NCI-H2171 treated with DMSO at 0.1 percent for 48 hours (cell line): ENCODE results near the gene NR6A1.

Experiments used
- DNase-seq: peaks from one replicate; lab custom pipeline; 2025; lab: John Stamatoyannopoulos, UW

NR6A1 gene

DNA sequence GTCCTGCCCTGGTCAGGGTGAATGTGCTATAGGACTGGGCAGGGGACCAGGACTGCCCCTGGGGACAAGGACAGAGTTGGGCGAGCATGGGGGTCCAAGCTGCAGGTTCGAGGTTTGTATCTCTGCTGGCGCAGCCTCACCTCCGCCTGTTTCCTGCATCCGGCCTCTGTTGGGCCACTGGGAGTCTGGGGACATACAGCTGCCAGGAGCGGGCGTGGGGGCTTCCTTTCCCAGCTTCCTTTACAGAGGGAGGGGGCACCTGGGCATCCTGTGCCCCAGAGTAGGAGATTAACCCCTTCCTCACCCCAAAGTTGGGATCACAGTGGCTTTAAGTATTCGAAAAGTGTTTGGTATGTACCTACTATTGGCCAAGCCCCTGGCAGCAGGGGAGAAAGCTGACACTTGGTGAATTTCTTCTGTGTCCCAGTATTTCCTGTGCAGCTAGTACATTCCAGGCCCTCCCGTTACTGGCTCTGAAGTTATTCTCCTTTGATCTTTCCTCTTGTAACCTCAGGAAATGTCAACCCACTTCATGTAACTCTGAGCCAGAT, 24.8 kb upstream of the NR6A1 start:
- no peak for DNase-seq

DNA sequence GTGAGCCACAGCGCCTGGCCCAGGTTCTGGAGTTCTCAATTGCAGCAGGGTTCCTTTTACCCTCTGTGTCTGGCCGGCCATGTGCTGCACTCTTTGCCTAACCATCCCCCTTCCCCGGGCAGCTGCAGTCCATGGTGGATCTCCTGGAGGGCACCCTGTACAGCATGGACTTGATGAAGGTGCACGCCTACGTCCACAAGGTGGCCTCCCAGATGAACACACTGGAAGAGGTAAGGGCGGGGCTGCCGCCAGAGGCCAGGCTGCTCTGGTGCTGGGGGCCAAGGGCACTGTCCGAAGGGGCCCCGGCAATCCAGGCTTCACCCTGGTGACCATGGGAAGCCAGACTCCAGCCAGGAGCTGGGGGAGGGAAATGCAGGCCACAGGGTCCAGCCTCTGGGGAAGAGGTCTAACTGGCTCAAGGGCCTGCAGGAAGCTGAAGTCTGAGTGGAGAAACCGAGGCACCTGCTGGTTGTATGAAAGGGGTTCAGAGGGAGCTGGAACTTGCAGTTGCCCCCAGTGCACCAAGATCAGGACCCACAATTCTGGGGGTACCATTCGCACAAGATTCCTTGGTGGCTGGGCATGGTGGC, 23.9 kb upstream of the NR6A1 start:
- DNase-seq = no peak

DNA sequence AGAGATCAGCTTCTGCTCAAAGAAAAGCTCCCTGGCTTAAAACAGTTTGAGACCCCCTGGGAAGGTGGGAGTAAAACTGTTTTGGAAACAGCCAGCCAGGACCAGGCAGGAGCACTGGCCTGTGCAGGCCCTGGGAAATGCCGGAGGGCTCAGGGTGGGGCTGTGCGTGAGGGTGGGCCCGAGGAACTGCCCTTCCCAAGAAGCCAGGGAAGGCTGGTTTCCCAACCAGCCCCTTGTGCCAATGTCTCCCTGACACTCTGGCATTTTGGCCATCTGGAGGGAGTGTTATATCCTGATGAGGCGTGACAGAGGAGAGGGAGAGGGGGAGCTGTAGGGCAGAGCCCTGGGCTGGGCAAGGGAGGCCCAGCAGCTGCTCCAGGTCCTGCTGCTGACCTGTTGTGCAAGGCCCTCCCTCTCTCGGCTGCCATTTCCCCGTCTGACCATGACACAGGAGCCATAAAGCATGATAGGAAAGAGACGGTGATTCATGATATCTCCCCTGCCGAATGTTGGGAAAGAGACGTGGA, 22.0 kb upstream of the NR6A1 start:
- no peak for DNase-seq

DNA sequence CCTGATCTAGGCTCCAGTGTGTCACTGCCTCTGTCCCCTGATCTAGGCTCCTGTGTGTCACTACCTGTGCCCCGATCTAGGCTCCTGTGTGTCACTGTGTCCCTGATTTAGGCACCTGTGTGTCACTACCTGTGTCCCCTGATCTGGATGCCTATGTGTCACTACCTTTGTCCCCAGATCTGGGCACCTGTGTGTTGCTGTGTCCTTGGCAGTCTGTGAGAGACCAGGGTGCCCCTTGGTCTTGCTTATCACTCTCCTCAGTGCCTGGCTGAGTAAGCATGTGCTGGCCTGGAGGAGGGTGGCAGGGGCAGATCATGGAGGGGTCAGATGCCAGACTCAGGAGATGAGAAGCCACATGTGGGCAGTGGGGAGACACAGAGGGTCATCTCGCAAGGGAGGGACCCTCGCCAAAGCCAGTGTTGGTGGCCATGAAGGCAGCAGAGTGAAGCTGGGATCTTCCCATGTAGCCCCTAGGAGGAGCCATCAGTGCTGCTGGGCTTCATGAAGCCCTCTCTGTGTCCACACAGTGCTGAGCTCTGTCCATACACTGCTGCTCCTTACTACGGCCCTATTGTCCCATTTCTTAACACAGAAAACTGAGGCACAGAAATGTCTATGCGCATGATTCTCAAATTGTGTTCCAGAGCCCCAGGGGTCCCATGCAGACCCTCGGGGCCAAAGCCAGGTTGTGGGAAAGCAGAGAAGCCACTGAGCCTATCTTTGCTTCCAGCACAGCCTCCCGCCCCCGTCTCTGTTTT, 21.3 kb upstream of the NR6A1 start:
- DNase-seq = no peak

DNA sequence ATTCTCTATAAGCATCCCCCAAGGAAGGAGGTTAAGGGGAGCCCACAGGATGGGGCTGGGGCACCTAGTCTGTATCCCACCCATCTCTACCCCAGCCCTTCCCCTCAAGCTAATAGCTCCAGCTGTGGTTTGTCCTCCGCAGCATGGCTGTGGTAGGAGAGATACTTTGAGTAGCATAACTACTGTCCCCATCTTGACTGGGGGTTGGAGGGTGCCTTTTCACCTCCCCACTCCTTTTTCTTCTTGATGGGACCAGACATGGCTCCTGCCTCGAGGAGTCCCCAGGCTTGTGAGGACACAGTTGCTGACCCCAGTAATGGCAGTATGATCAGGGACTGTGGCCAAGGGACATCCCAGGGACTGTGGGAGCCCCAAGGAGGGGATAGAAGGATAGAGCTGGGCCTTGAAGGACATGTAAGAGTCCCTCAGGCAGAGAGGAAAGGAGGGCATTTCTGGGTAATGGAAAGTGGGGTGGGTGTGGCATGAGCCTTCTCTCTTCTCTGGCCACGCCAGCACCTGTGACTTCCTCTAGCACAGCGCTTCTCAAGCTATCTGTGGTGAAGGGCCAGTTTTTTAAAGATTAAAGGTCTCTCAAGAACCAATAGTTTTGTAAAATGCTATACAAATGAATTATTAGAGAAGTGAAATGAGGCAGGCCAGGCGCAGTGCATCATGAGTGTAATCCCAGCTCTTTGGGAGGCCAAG, 19.8 kb upstream of the NR6A1 start:
- no peak for DNase-seq

DNA sequence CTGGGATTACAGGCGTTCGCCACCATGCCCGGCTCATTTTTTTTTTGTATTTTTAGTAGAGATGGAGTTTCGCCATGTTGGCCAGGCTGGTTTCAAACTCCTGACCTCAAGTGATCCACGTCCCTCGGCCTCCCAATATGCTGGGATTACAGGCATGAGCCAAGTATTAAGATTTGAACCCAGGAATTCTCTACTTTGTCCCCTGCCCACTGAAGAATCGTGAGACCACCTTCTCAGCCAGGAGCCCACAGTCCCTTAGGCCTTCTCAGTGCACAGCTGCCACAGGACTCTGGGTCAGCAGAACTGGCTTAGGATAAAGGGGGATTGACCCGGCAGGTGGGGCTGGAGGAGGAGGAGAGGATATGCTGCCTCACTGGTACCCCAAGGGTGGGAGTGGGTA, 19.2 kb upstream of the NR6A1 start:
- DNase-seq = no peak

DNA sequence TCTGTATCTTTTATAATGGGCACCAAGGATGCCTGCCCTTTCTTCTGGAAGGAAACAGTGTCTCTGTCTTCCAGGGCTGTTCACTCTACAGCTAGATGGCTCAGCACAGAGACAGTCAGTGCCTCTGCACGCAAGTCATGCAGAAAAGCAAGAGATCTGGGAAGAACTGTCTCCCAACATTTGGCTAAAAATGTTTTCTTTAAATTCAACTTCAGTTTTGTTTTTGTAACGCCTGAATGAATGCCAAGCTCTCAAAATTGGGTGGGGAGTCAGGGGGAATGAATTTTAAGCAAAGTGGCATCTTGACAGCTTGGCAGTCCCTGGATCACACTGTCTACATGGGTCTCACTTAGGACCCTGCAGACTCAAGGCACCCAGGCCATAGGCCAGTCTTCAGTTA, 18.4 kb upstream of the NR6A1 start:
- no peak for DNase-seq

DNA sequence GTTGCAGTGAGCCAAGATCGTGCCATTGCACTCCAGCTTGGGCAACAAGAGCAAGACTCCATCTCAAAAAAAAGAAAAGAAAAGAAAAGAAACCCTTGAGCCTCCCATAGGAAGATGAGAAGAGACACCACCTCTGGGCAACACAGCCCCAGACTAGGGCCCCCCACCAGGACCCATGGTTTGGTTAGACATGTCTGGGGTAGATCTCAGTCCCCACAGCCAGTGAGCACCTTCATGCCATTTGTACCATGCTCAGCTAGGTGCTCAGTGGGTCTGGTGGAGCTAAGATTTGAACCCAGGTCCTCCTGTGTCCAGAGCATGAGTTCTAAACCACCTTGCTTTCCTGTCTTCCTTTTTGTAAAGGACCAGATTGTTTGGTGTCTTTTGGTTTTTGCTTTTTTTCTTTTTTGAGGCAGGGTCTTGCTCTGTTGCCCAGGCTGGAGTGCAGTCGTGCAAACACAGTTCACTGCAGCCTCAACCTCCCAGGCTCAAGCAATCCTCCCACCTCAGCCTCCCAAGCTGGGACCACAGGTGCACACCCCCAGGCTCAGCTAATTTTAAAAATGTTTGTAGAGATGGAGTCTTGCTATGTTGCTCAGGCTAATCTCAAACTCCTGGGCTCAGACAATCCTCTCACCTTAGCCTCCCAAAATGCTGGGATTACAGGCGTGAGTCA, 17.6 kb upstream of the NR6A1 start:
- no peak for DNase-seq

DNA sequence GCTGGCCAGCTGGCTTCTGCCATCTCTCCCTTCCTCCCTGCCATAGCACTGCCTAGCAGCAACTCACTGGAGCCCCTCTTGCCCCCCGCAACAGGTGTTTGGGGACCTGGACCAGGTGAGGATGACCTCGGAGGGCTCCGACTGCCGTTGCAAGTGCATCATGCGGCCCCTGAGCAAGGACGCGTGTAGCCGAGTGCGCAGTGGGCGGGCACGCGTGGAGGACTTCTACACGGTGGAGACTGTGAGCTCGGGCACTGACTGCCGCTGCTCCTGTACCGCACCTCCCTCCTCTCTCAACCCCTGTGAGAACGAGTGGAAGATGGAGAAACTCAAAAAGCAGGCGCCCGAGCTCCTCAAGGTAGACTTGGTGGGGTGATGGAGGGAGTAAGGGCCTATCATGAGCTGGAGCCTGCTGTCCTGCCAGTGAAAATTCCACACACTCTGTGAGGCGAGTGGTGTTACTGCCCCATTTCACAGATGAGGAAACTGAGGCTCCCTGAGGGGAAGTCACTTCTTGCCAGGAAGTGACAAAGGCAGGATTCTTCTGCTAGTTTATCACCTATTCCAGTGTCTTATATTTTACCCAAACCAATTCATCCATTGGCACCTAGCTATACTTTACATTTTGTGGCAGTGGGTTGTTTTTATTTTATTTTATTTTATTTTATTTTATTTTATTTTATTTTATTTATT, 15.9 kb upstream of the NR6A1 start:
- no peak for DNase-seq

DNA sequence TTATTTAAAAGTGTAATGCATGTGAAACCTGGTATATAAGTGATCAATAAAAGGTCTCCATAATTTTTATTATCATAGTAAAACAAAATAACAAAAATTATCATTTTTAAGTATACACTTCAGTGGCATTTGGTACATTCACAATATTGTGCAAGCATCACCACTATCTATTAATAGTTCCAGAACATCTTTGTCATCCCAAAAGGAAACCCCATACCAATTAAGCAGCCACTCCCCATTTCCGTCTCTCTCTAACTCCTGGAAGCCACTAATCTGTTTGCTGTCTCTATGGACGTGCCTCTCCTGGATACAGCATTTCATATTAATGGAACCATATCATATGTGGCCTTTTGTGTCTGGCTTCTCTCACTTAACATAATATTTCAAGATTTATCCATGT, 13.4 kb upstream of the NR6A1 start:
- DNase-seq = no peak

DNA sequence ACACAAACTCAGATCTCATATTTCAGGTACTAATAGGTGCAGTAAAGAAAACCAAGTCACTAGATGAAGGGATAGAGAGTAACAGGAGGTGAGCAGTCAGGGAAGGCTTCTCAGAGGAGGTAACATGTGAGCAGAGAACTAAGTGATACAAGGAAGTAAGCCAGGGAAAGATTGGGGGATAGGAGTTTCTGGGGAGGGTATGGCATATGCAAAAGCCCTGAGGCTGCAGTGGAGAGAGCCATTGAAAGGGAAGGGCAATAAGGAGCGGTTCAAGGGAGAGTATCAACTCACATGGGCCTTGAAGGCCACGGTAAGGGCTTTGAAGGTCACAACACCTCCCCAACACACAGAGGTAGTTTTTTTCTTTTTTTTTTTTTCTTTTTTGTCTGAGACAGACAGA, 12.7 kb upstream of the NR6A1 start:
- no peak for DNase-seq

DNA sequence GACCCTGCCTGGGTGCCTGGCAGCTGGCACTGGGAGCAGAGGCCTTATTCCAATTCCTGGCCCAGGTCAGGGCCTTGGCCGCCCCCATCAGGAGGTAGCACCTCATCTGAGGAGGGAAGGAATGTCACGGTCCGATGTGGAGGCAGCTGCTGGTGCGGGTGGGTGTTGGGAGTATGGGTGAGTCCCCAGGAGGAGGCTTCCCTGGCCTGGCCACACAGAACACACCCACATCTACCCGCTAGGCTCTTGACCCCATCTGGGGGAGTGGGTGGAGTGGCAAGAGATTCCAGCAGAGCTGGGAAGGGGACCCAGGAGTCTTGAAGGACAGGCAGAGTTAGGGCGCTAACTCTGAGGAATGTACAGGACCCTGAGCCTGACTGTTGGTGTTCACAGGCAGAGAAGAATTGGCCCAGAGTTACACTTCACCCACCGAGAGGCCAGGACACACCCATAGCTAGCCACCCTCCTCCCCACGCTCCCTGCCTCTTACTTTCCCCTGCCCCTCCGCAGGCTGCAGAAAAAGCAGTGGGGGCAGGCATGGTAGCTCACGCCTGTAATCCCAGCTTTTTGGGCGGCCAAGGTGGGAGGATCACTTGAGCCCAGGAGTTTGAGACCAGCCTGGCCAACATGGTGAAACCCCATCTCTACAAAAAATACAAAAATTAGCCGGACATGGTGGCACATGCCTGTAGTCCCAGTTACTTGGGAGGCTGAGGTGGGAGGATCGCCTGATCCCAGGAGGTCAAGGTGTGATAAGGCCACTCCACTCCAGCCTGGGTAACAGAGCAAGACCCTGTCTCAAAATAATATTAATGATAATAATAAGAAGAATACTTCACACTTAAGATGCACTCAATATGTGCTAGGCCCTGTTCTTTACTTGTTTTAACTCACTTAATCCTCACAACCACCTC, 11.8 kb upstream of the NR6A1 start:
- DNase-seq = no peak

DNA sequence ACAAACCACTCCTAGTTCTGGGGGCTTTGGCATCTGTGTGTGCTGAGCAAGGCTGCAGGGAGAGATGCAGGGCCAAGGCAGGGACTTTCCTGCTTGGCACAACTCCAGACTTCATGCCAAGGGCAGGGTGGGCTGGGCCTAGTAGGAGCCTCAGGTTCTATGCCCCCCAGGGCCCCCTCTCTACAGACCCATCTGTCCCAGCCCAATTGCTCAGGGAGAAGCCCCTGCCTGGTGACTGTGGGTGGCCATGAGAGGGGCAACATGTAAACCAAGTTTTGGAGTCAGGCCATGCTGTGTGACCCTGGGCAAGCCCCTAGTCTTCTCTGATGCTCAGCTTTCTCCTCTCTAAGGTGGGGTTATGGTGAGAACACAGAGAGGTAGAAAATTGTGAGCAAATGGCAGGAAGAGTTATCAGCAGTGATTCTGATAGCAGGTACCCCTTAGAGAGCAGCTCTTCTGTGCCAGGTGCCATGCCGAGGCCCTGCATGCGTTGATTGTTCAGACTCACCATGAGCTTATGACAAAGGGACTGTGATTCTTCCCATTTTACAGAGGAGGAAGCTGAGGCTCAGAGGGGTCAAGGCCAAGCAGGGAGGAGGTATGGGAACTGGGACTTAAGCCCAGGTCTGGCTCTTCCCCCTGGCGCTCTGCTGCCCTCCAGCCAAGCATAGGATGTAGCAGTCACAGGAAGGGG, 11.0 kb upstream of the NR6A1 start:
- DNase-seq = no peak

DNA sequence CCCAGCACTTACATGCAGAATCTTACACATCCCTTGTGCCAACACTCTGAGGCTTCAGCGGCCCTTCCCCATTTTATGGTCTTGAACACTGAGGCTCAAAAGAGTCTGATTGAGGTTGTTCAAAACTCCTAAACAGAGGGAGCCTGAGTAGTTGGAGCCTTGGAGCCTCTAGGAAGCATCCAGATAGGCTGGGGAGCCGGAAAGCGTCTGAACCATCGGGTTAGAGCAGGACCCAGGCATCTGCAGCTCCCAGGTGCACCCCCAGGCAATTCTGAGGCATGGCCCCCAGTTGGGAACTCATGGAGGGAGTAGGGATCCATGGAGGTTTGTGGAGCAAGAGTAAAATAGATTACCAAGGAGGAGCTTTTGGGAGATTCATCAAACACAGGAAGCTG, 9.6 kb upstream of the NR6A1 start:
- DNase-seq = no peak

DNA sequence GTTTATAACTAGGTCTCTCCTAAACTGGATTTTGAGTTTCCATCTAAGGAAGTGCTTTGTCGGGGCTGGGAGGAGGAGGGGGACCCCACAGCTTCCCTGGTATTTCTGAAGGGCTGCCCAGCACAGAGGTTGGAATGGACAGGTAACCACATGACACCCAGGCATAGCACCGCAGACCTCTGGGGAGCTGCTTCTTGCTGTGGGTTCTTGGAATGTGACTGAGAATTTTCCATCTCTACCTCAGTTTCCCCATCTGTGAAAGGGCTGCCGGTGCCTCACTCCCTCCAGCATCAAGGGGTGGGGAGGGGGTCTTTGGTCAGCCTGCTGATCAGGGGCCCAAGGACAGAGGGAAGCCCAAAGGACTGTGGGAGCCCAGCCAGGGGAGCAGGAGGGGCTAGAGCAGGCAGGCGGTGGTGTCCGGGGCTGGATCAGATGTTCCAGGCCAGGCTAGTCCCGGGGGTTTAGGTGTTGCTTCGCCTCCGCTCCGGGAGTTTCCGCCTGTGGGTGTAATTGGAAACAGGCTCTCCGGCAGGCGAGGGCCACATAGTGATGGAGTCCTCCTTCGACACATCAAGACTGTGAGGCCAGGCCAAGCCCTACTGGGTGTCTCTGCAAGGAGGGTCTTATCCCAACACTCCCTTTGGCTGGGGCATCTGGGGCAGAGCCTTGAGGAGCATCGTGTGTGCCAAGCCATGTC, 9.1 kb upstream of the NR6A1 start:
- DNase-seq = no peak

DNA sequence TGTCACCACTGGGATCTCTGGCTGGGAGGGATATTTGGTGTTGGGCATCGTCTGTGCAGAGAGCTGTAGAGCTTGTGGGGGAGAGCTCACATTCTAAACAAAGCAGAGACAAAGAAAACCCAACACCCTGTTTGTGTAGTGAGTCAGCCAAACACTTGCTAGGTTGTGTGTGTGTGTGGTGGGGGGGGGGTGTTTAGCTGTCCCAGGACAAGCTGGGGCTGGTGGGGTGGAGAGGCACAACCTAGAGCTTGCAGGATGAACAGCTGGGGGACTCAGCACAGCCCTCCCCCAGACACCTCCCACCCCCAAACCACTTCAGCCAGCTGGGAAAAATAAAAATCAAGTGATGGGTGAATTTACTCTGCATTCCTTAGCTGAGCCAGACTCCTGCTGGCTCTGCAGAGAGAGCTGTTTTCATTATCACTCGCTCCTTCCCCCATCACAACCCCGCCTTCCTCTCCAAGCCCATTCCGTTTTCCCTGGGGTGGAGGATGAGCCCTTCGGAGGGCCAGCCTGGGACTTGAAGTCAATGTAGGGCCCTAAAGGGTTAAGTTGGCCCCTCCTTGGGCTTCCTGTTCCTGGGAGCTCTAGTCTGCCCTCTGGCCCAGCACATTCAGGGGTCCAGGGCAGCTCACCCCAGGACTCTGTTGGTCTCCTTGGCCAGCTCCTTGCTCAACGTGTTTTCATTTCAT, 8.4 kb upstream of the NR6A1 start:
- DNase-seq = peak; percentile 94

DNA sequence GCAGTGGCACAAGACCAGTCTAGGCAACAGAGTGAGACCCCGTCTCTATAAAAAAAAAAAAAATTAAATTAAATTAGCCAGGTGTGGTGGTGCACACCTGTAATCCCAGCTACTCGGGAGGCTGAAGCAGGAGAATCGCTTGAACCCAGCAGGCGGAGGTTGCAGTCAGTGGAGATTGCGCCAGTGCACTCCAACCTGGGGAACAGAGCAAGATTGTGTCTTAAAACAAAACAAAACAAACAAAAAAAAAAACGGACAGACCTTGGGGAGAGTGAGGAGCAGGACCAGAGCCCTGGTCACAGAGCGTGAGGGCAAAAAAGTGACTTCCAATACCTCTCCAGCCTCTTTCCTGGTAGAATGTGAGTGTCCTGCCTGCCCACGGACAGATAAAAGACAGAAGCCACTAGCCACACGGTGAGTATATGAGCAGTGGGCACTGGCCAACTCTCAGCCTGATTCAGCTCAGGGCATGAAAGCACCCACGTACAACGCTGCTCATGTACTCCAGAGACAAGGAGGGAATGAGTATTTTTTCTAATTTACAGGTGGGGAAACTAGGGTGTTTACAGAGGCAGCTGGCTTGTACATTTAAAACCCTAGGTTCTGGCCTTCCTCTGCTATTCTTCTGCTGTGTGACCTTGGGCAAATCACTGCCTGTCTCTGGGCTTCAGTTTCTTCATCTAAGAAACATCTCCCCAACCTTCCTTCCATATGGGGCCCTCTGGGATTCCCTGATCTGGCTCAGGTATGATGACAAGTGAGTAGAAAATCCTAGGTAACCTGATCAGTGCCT, 7.7 kb upstream of the NR6A1 start:
- DNase-seq = no peak
